ENCODE data around the gene NKIRAS2.
"Not testable (repeated sequence)": the region's sequence is repeated elsewhere in the genome, so short reads cannot be mapped to it uniquely, and the experiment has no call there.

GRCh38 chr17:42012363-42012762, 7.5 kb upstream of the NKIRAS2 start:
- TF ChIP-seq POLR2A, CTCF (IDR thresholded peaks at IDR 0.05): not testable (repeated sequence)

Measured in esophagus squamous epithelium (tissue), 4 donors.